A549 (cell line): ENCODE measurements around the gene NPHS1. TPM values are rescaled to one million over a fixed set of nuclear protein-coding genes. Genes with fewer than 3 reads are reported as not detected.
A peak's percentile ranks its signal among the peaks of the same experiment; 100 is the strongest.

Source experiments
- ATAC-seq, 2 experiments: fragments of 200-7000 bp in 1 of 2; fragments of >200 bp in 1 of 2; cut with Nextera tagmentation in 1 of 2; cut with Tn5 transposase in 1 of 2; 3 replicates each; pipeline versions ENCODE4 v1.8.0 to v1.9.1; 2018 to 2020; ENCODE audit warnings: mild to moderate bottlenecking in 1 of 2, moderate library complexity in 1 of 2
- CTCF ChIA-PET: fragments of 300-600 bp; sonication (Branson Sonifier 250); formaldehyde crosslinking; extraction: SDS; loops from one replicate; lab custom pipeline; 2021; ENCODE audit warnings: antibody characterized with exemption, inconsistent platforms; lab: Yijun Ruan, JAX
- POLR2A ChIA-PET: fragments of 350-600 bp; formaldehyde crosslinking; extraction: SDS; loops from one replicate; lab custom pipeline; 2021; ENCODE audit warnings: antibody characterized with exemption, inconsistent platforms; lab: Yijun Ruan, JAX
- DNase-seq, 2 experiments: peaks; one replicate each; pipeline versions ENCODE4 v3.0.0 to v3.0.0-alpha.2; 2011 to 2016; ENCODE audit warnings: low read depth in 1 of 2, low spot score in 1 of 2
- FAIRE-seq: peaks from 2 replicates; lab custom pipeline; 2011; peaks lifted over from hg19 to GRCh38; lab: Jason Lieb, UNC
- H3K27ac ChIP-seq, 2 experiments: fragments of >200 bp; sonication (Bioruptor Twin); formaldehyde crosslinking; 3 replicates each; pipeline ENCODE4 v1.5.1; 2016 to 2017
- H3K4me1 ChIP-seq: fragments of >200 bp; sonication (Bioruptor Twin); formaldehyde crosslinking; 3 replicates; pipeline ENCODE4 v1.6.1; 2016
- H3K4me2 ChIP-seq: fragments of >200 bp; sonication (Bioruptor Twin); formaldehyde crosslinking; 3 replicates; pipeline ENCODE4 v1.6.1; 2016
- H3K4me3 ChIP-seq: fragments of >200 bp; sonication (Bioruptor Twin); formaldehyde crosslinking; 3 replicates; pipeline ENCODE4 v1.5.1; 2016
- H3K9me3 ChIP-seq: fragments of >200 bp; sonication (Bioruptor Twin); formaldehyde crosslinking; 3 replicates; pipeline ENCODE4 v1.6.1; 2016
- BHLHE40 ChIP-seq: IDR thresholded peaks from 2 replicates; pipeline ENCODE4 v1.6.1; 2012; ENCODE audit warnings: low read depth, low read length, inconsistent platforms
- CBX2 ChIP-seq: fragments of 200-600 bp; sonication (generic); IDR thresholded peaks from 2 replicates; pipeline ENCODE4 v1.6.1; 2016; ENCODE audit warnings: low read depth, mild to moderate bottlenecking, borderline replicate concordance
- CTCF ChIP-seq: fragments of >200 bp; sonication (Bioruptor Twin); formaldehyde crosslinking; IDR thresholded peaks from 3 replicates; pipeline ENCODE4 v1.5.1; 2016
- EHF ChIP-seq: fragments of 250-450 bp; sonication (Bioruptor Pico); IDR thresholded peaks from 2 replicates; pipeline ENCODE4 v1.5.0; 2020; ENCODE audit warnings: mild to moderate bottlenecking
- EHMT2 ChIP-seq: fragments of 200-600 bp; sonication (generic); IDR thresholded peaks from 2 replicates; pipeline ENCODE4 v1.6.1; 2016; ENCODE audit warnings: antibody characterized with exemption, low read depth, mild to moderate bottlenecking, moderate library complexity
- ELK1 ChIP-seq: fragments of 150-350 bp; IDR thresholded peaks from 2 replicates; pipeline ENCODE4 v1.6.1; 2014; ENCODE audit warnings: low read depth, mild to moderate bottlenecking, low read length
- FOSL2 ChIP-seq, 2 experiments: fragments of 450-650 bp in 1 of 2; fragments of >200 bp in 1 of 2; sonication (Bioruptor Twin) in 1 of 2; formaldehyde crosslinking; IDR thresholded peaks; 2 replicates each; pipeline versions ENCODE4 v1.5.0 to v1.6.1; 2016 to 2020; ENCODE audit warnings: mild to moderate bottlenecking in 1 of 2, moderate library complexity in 1 of 2
- FOXS1 ChIP-seq: fragments of 250-450 bp; sonication (Bioruptor Pico); IDR thresholded peaks from 2 replicates; pipeline ENCODE4 v1.5.0; 2020; ENCODE audit warnings: mild to moderate bottlenecking, moderate library complexity
- HDAC2 ChIP-seq: fragments of 200-600 bp; sonication (generic); IDR thresholded peaks from 2 replicates; pipeline ENCODE4 v1.6.1; 2016
- HEYL ChIP-seq: fragments of 250-450 bp; sonication (Bioruptor Pico); IDR thresholded peaks from 2 replicates; pipeline ENCODE4 v1.8.0; 2021; ENCODE audit warnings: mild to moderate bottlenecking, moderate library complexity
- HOXA7 ChIP-seq: fragments of 250-450 bp; sonication (Bioruptor Pico); IDR thresholded peaks from 2 replicates; pipeline ENCODE4 v1.5.0; 2020; ENCODE audit warnings: mild to moderate bottlenecking, moderate library complexity
- HOXB13 ChIP-seq: fragments of 250-450 bp; sonication (Bioruptor Pico); IDR thresholded peaks from 2 replicates; pipeline ENCODE4 v1.5.0; 2020; ENCODE audit warnings: low read depth, mild to moderate bottlenecking, moderate library complexity
- HOXB5 ChIP-seq: fragments of 250-450 bp; sonication (Bioruptor Pico); IDR thresholded peaks from 2 replicates; pipeline ENCODE4 v1.5.0; 2020; ENCODE audit warnings: mild to moderate bottlenecking, moderate library complexity
- MAFK ChIP-seq: fragments of 450-650 bp; IDR thresholded peaks from 2 replicates; pipeline ENCODE4 v1.6.1; 2014; ENCODE audit not compliant: partially characterized antibody
- NPAS2 ChIP-seq: fragments of 250-450 bp; sonication (Bioruptor Pico); IDR thresholded peaks from 2 replicates; pipeline ENCODE4 v1.8.0; 2022; ENCODE audit warnings: mild to moderate bottlenecking, moderate library complexity, borderline replicate concordance
- NR3C1 ChIP-seq: fragments of >200 bp; sonication (Bioruptor Twin); formaldehyde crosslinking; IDR thresholded peaks from 3 replicates; pipeline ENCODE4 v1.6.1; 2017
- PHF8 ChIP-seq: fragments of 200-600 bp; sonication (generic); IDR thresholded peaks from 2 replicates; pipeline ENCODE4 v1.6.1; 2016; ENCODE audit warnings: low read depth, mild to moderate bottlenecking, antibody characterized with exemption, moderate library complexity, borderline replicate concordance
- RAD21 ChIP-seq, 2 experiments: fragments of >200 bp in 1 of 2; sonication (Bioruptor Twin) in 1 of 2; formaldehyde crosslinking in 1 of 2; IDR thresholded peaks in 1 of 2; conservative IDR thresholded peaks in 1 of 2; 2 replicates in 1 of 2; 3 replicates in 1 of 2; pipeline ENCODE4 v1.6.1; 2012 to 2018; ENCODE audit warnings: inconsistent platforms in 1 of 2
- RARB ChIP-seq: fragments of 250-450 bp; sonication (Bioruptor Pico); IDR thresholded peaks from 2 replicates; pipeline ENCODE4 v1.8.0; 2021; ENCODE audit warnings: mild to moderate bottlenecking, moderate library complexity
- RCOR1 ChIP-seq: fragments of 150-350 bp; IDR thresholded peaks from 2 replicates; pipeline ENCODE4 v1.6.1; 2014; ENCODE audit warnings: antibody characterized with exemption, low read length, low read depth
- REST ChIP-seq: fragments of 200-600 bp; sonication (generic); IDR thresholded peaks from 2 replicates; pipeline ENCODE4 v1.6.1; 2016; ENCODE audit warnings: antibody characterized with exemption, mild to moderate bottlenecking, moderate library complexity
- TFCP2L1 ChIP-seq: fragments of 250-450 bp; sonication (Bioruptor Pico); IDR thresholded peaks from 2 replicates; pipeline ENCODE4 v1.5.0; 2021; ENCODE audit warnings: mild to moderate bottlenecking
- TP53 ChIP-seq: fragments of 250-450 bp; sonication (Bioruptor Pico); IDR thresholded peaks from 2 replicates; pipeline ENCODE4 v1.5.0; 2021; ENCODE audit warnings: mild to moderate bottlenecking, moderate library complexity
- USF2 ChIP-seq: fragments of 450-650 bp; IDR thresholded peaks from 2 replicates; pipeline ENCODE4 v1.6.1; 2014; ENCODE audit warnings: antibody characterized with exemption
- ZC3H11A ChIP-seq: fragments of 450-650 bp; IDR thresholded peaks from 2 replicates; pipeline ENCODE4 v1.6.1; 2014; ENCODE audit warnings: antibody characterized with exemption, mild to moderate bottlenecking
- ZFP36 ChIP-seq: fragments of 450-650 bp; IDR thresholded peaks from 2 replicates; pipeline ENCODE4 v1.6.1; 2014; ENCODE audit warnings: borderline replicate concordance; ENCODE audit not compliant: partially characterized antibody
- ZNF302 ChIP-seq: fragments of 250-450 bp; sonication (Bioruptor Pico); IDR thresholded peaks from 2 replicates; pipeline ENCODE4 v1.9.0; 2021; ENCODE audit warnings: inconsistent platforms, mild to moderate bottlenecking, moderate library complexity
- ZSCAN20 ChIP-seq: fragments of 250-450 bp; sonication (Bioruptor Pico); IDR thresholded peaks from 2 replicates; pipeline ENCODE4 v1.8.0; 2022; ENCODE audit warnings: mild to moderate bottlenecking, moderate library complexity
- WGBS: methylation state at CpG from one replicate; pipeline ENCODE4 v1.1.6; 2017; ENCODE audit errors: missing lambda C conversion rate; 5-methylcytosine and 5-hydroxymethylcytosine counted together
- polyA plus RNA-seq, 4 experiments: library from polyadenylated mRNA; depleted of rRNA in 3 of 4; stranded (reverse); fragments of >200 nt; fragmentation: RNase III in 1 of 4; extraction: RNeasy Plus Mini Kit Qiagen cat#74134 plus additional on column Dnase treatment in 1 of 4; gene quantifications; 2 replicates in 3 of 4; 3 replicates in 1 of 4; pipeline ENCODE4 v1.2.3, GENCODE V29; 2011 to 2017
- TF ChIP-seq, protein P1 (sequence below): fragments of 250-450 bp; sonication (Bioruptor Pico); IDR thresholded peaks from 2 replicates; pipeline ENCODE4 v1.5.0; 2021; ENCODE audit warnings: mild to moderate bottlenecking, moderate library complexity, borderline replicate concordance
- TF ChIP-seq, protein P2 (sequence below): IDR thresholded peaks from 2 replicates; pipeline ENCODE4 v1.6.1; 2012

NPHS1 gene
- polyA plus RNA-seq, 2 of the 4 experiments (the other 2 are of a cell fraction): 0.27 TPM

GRCh38 chr19:35879770-35880317 is 27.5 kb upstream of the NPHS1 start:
- H3K9me3 ChIP-seq: no peaks in the 10 kb centered on the region
- H3K27ac ChIP-seq: no peak overlapping the region
- no peak overlapping the region for H3K4me3 ChIP-seq
- ATAC-seq (peak; percentile 87 to 95), DNase-seq (peak; percentile 93 to 98), FAIRE-seq (peak; percentile 98)
- ChIA-PET CTCF (interaction anchor here (0.7 to 17.6 kb wide), 14 partner anchors 10 to 482 kb away, joined by 3 to 402 read pairs (median 6); partner anchors contain the start of genes APLP1 and THAP8), POLR2A (interaction anchor here (0.5 to 1.1 kb wide), 5 partner anchors 10 to 477 kb away, joined by 3 to 12 read pairs (median 3); no protein-coding TSS in a partner anchor)
- 5% methylated on average over 28 of the region's 28 CpGs for WGBS
- H3K4me2 ChIP-seq: peak overlapping the region; percentile 55
- peaks cover 7% of the 10 kb centered on the region for H3K4me1 ChIP-seq
- TF ChIP-seq EHF (CRISPR knock-in tag): peak; percentile 92
- TF ChIP-seq, protein P1, sequence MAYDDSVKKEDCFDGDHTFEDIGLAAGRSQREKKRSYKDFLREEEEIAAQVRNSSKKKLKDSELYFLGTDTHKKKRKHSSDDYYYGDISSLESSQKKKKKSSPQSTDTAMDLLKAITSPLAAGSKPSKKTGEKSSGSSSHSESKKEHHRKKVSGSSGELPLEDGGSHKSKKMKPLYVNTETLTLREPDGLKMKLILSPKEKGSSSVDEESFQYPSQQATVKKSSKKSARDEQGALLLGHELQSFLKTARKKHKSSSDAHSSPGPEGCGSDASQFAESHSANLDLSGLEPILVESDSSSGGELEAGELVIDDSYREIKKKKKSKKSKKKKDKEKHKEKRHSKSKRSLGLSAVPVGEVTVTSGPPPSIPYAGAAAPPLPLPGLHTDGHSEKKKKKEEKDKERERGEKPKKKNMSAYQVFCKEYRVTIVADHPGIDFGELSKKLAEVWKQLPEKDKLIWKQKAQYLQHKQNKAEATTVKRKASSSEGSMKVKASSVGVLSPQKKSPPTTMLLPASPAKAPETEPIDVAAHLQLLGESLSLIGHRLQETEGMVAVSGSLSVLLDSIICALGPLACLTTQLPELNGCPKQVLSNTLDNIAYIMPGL (CRISPR knock-in tag): peak; percentile 60; the same call in 1 of the 2 replicates
- no peak for TF ChIP-seq CBX2
- no peak for TF ChIP-seq ZFP36
- TF ChIP-seq ZNF302: no peak
- no peak for TF ChIP-seq RARB (CRISPR knock-in tag)
- TF ChIP-seq TFCP2L1 (CRISPR knock-in tag): 0 out of 2 replicates have a peak, but pooled peaks have one; percentile 7
- no peak for TF ChIP-seq ELK1
- TF ChIP-seq PHF8: no peak
- peak; percentile 96 for TF ChIP-seq HOXB13
- TF ChIP-seq HDAC2: 0 out of 2 replicates have a peak, but pooled peaks have one; percentile 35
- no peak for TF ChIP-seq RCOR1
- TF ChIP-seq FOXS1 (CRISPR knock-in tag): peak; percentile 95
- TF ChIP-seq NPAS2: peak; percentile 80; the same call in 1 of the 2 replicates
- TF ChIP-seq HEYL (CRISPR knock-in tag): peak; percentile 56; the same call in 1 of the 2 replicates
- TF ChIP-seq TP53: peak; percentile 73; the same call in 1 of the 2 replicates
- peak; percentile 87; the same call in 1 of the 2 replicates for TF ChIP-seq ZSCAN20 (CRISPR knock-in tag)
- peak; percentile 100 for TF ChIP-seq REST
- TF ChIP-seq MAFK: peak; percentile 52
- TF ChIP-seq, protein P2, sequence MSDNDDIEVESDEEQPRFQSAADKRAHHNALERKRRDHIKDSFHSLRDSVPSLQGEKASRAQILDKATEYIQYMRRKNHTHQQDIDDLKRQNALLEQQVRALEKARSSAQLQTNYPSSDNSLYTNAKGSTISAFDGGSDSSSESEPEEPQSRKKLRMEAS: peak; percentile 82
- TF ChIP-seq BHLHE40: peak; percentile 62
- TF ChIP-seq HOXB5: peak; percentile 96
- TF ChIP-seq FOSL2 (IDR thresholded peaks at IDR 0.05): no peak
- TF ChIP-seq FOSL2 (CRISPR knock-in tag; IDR thresholded peaks at IDR 0.05): peak; percentile 41; the same call in 1 of the 2 replicates
- TF ChIP-seq NR3C1: no peak
- peak; percentile 100 for TF ChIP-seq EHMT2
- 0 out of 5 replicates have a peak, but pooled peaks of 1 of the 2 experiments have one; percentile 5 for TF ChIP-seq RAD21 (conservative IDR thresholded peaks at IDR 0.05 in 1 of 2, IDR thresholded peaks at IDR 0.05 in 1 of 2)
- no peak for TF ChIP-seq ZC3H11A
- peak; percentile 84 for TF ChIP-seq USF2
- no peak for TF ChIP-seq HOXA7 (CRISPR knock-in tag)
- TF ChIP-seq CTCF: no peak
